B cell (primary cell): ENCODE measurements around the gene TAS1R1. TPM values are rescaled to one million over a fixed set of nuclear protein-coding genes. Genes with fewer than 3 reads are reported as not detected.
A peak's percentile ranks its signal among the peaks of the same experiment; 100 is the strongest.

Source experiments
- ATAC-seq: fragments of 200-7000 bp; cut with Tn5 transposase; one replicate; pipeline ENCODE4 v1.10.0; 2021; ENCODE audit warnings: low read depth, mild to moderate bottlenecking, moderate number of reproducible peaks, moderate library complexity
- CTCF ChIA-PET: fragments of 350-600 bp; sonication (Branson Sonifier 250); formaldehyde crosslinking; loops from one replicate; lab custom pipeline; 2021; ENCODE audit warnings: antibody characterized with exemption, inconsistent platforms; lab: Charles Lee
- POLR2A ChIA-PET: fragments of 350-600 bp; sonication (Branson Sonifier 250); formaldehyde crosslinking; loops from one replicate; lab custom pipeline; 2021; ENCODE audit warnings: antibody characterized with exemption; lab: Charles Lee
- DNase-seq: peaks from one replicate; pipeline ENCODE4 v3.0.0; 2013
- H2AFZ ChIP-seq: 2 replicates; pipeline ENCODE4 v1.6.1; 2012; ENCODE audit warnings: mild to moderate bottlenecking, low read depth, low read length; ENCODE audit not compliant: insufficient read depth, poor library complexity, severe bottlenecking
- H3K27ac ChIP-seq, 2 donors: 1 replicate in 1 of 2; 2 replicates in 1 of 2; pipeline ENCODE4 v1.5.1; 2012 to 2013; ENCODE audit warnings: low read length in 2 of 2, mild to moderate bottlenecking in 2 of 2, moderate library complexity in 1 of 2
- H3K27me3 ChIP-seq, 4 experiments: fragments of 200-600 bp in 1 of 4; sonication (generic) in 1 of 4; replicated peaks in 1 of 4; 1 replicate in 2 of 4; 2 replicates in 2 of 4; pipeline versions ENCODE4 v1.6.1 to v1.7.0; 2013 to 2016; ENCODE audit warnings: low read length in 3 of 4, mild to moderate bottlenecking in 2 of 4, mixed read lengths in 1 of 4, moderate library complexity in 1 of 4; ENCODE audit not compliant: insufficient read depth in 4 of 4, control insufficient read depth in 3 of 4; ENCODE audit errors: control extremely low read depth in 1 of 4
- H3K36me3 ChIP-seq, 2 experiments: replicated peaks in 1 of 2; 1 replicate in 1 of 2; 2 replicates in 1 of 2; pipeline versions ENCODE4 v1.6.1 to v1.7.1; 2013; ENCODE audit warnings: low read length in 1 of 2; ENCODE audit not compliant: insufficient read depth in 2 of 2, control insufficient read depth in 1 of 2; ENCODE audit errors: control extremely low read depth in 1 of 2, extremely low read depth in 1 of 2
- H3K4me1 ChIP-seq, 2 donors: fragments of 200-600 bp in 1 of 2; sonication (generic) in 1 of 2; 1 replicate in 1 of 2; 2 replicates in 1 of 2; pipeline versions ENCODE4 v1.5.1 to v1.6.1; 2013 to 2017; ENCODE audit warnings: low read length in 2 of 2; ENCODE audit not compliant: control insufficient read depth in 2 of 2, insufficient read depth in 2 of 2
- H3K4me2 ChIP-seq: replicated peaks from 2 replicates; pipeline ENCODE3; 2012; ENCODE audit warnings: mild to moderate bottlenecking, low read depth, low read length; ENCODE audit not compliant: poor library complexity, severe bottlenecking
- H3K4me3 ChIP-seq, 5 experiments: fragments of 200-600 bp in 1 of 5; sonication (generic) in 1 of 5; 1 replicate in 3 of 5; 2 replicates in 2 of 5; pipeline versions ENCODE4 v1.5.1 to v1.7.0; 2011 to 2016; ENCODE audit warnings: low read length in 4 of 5, mild to moderate bottlenecking in 4 of 5, low read depth in 2 of 5, control low read depth in 1 of 5, moderate library complexity in 1 of 5; ENCODE audit not compliant: insufficient read depth in 1 of 5; ENCODE audit errors: control extremely low read depth in 1 of 5, extremely low read depth in 1 of 5
- H3K79me2 ChIP-seq: fragments of 200-600 bp; sonication (generic); one replicate; pipeline ENCODE4 v1.6.0; 2016; ENCODE audit warnings: low read length; ENCODE audit not compliant: control insufficient read depth, insufficient read depth
- H3K9ac ChIP-seq: fragments of 200-600 bp; sonication (generic); 2 replicates; pipeline ENCODE4 v1.6.1; 2017; ENCODE audit warnings: mild to moderate bottlenecking, low read length, moderate library complexity
- H3K9me3 ChIP-seq, 3 donors: one replicate each; pipeline versions ENCODE4 v1.6.1 to v1.7.1; 2013; ENCODE audit warnings: low read length in 2 of 3; ENCODE audit not compliant: control insufficient read depth in 2 of 3, insufficient read depth in 1 of 3; ENCODE audit errors: control extremely low read depth in 1 of 3
- H4K20me1 ChIP-seq: 2 replicates; pipeline ENCODE4 v1.6.0; 2012; ENCODE audit warnings: mild to moderate bottlenecking, low read length; ENCODE audit not compliant: insufficient read depth, control insufficient read depth, poor library complexity, severe bottlenecking
- H3K27ac Mint-ChIP-seq: one replicate; pipeline ENCODE4 v1.8.0; 2021; ENCODE audit warnings: mixed read lengths
- H3K27me3 Mint-ChIP-seq: one replicate; pipeline ENCODE4 v1.8.0; 2021; ENCODE audit warnings: mixed read lengths
- H3K4me1 Mint-ChIP-seq: one replicate; pipeline ENCODE4 v1.8.0; 2021; ENCODE audit warnings: mixed read lengths
- H3K4me3 Mint-ChIP-seq: one replicate; pipeline ENCODE4 v1.8.0; 2021; ENCODE audit warnings: mixed read lengths
- H3K9me3 Mint-ChIP-seq: one replicate; pipeline ENCODE4 v1.8.0; 2022; ENCODE audit warnings: mixed read lengths; ENCODE audit not compliant: insufficient read depth
- CTCF ChIP-seq: fragments of 200-600 bp; IDR thresholded peaks from one replicate; pipeline ENCODE4 v1.8.0; 2022; ENCODE audit warnings: antibody characterized with exemption, mild to moderate bottlenecking
- EZH2 ChIP-seq: IDR thresholded peaks from 2 replicates; pipeline ENCODE4 v1.6.1; 2012; ENCODE audit warnings: borderline replicate concordance, low read depth, mild to moderate bottlenecking, moderate library complexity, low read length; ENCODE audit not compliant: insufficient read depth, poor library complexity, severe bottlenecking
- WGBS: methylation state at CpG from one replicate; pipeline ENCODE4 v1.1.5; 2013; ENCODE audit warnings: missing lambda C conversion rate; ENCODE audit not compliant: insufficient coverage; 5-methylcytosine and 5-hydroxymethylcytosine counted together
- intact Hi-C: fragments of 100-400 bp; cut with micrococcal nuclease; formaldehyde crosslinking; loops from one replicate; pipeline ENCODE4 v1.10.0; 2022
- polyA plus RNA-seq: library from polyadenylated mRNA; depleted of rRNA; stranded (reverse); fragments of >200 nt; gene quantifications from 2 replicates; pipeline ENCODE4 v1.2.3, GENCODE V29; 2012
- total RNA-seq, 2 donors: library from RNA; stranded (reverse); fragments of 120-200 nt in 1 of 2; gene quantifications; 1 replicate in 1 of 2; 2 replicates in 1 of 2; pipeline versions ENCODE4 v1.2.3 to v1.2.4, GENCODE V29; 2013 to 2022

Gene TAS1R1
- total and polyA plus RNA-seq, 2 donors (not counting 1 experiment from before 2014, with no cell fraction given), result 0.09 TPM; not detected in 1

GRCh38 chr1:6601923-6602668, 47.0 kb downstream of the TAS1R1 start:
- Histone ChIP-seq H3K4me3 (peak overlapping the region; percentile 66 to 94 (median 82)), H3K4me1 (peaks cover 29 to 43% of the 10 kb centered on the region in 2 donors), H3K4me2 (peak overlapping the region; percentile 100), H4K20me1 (peaks cover 41% of the 10 kb centered on the region), H3K27ac (peak overlapping the region in 1 of 2 donors; percentile 51), H3K9ac (peak overlapping the region; percentile 78), H3K27me3 (no peaks in the 10 kb centered on the region), H2AFZ (peak overlapping the region; percentile 89), H3K79me2 (peaks cover 46% of the 10 kb centered on the region), H3K9me3 (no peaks in the 10 kb centered on the region), H3K36me3 (peaks cover 0 to 10% of the 10 kb centered on the region in 2 experiments)
- intact Hi-C loops, result loop anchor here (1.0 to 2.0 kb wide), 5 partner anchors 22 to 183 kb away; partner anchors contain the start of genes CAMTA1, DNAJC11 and NOL9
- POLR2A ChIA-PET, result interaction anchor here (0.7 to 3.4 kb wide), 6 partner anchors 10 to 208 kb away, joined by 4 to 21 read pairs (median 12); partner anchors contain the start of genes NOL9, PHF13, TAS1R1 and ZBTB48
- peaks cover 40% of the 10 kb centered on the region for H3K4me1 Mint-ChIP-seq
- no peaks in the 10 kb centered on the region for H3K9me3 Mint-ChIP-seq
- peak; percentile 29 for ATAC-seq
- H3K4me3 Mint-ChIP-seq, result peak overlapping the region; percentile 93
- CTCF ChIA-PET, result interaction anchor here (1.1 to 5.4 kb wide), 4 partner anchors 20 to 47 kb away, joined by 3 to 33 read pairs (median 10); partner anchors contain the start of genes NOL9, TAS1R1, THAP3 and ZBTB48
- TF ChIP-seq EZH2 (no peak), CTCF (no peak)
- no peak for DNase-seq
- H3K27me3 Mint-ChIP-seq, result no peaks in the 10 kb centered on the region
- WGBS, result under 1% methylated on average over 103 of the region's 103 CpGs
- peak overlapping the region; percentile 92 for H3K27ac Mint-ChIP-seq
